ENCODE results near the gene ZNF735. TPM values are rescaled to one million over a fixed set of nuclear protein-coding genes. Genes with fewer than 3 reads are reported as not detected.
"Not testable (repeated sequence)": the region's sequence is repeated elsewhere in the genome, so short reads cannot be mapped to it uniquely, and the experiment has no call there.

Gene ZNF735
- polyA plus RNA-seq, 2 of the 4 experiments (the other 2 are of a cell fraction): not detected

DNA sequence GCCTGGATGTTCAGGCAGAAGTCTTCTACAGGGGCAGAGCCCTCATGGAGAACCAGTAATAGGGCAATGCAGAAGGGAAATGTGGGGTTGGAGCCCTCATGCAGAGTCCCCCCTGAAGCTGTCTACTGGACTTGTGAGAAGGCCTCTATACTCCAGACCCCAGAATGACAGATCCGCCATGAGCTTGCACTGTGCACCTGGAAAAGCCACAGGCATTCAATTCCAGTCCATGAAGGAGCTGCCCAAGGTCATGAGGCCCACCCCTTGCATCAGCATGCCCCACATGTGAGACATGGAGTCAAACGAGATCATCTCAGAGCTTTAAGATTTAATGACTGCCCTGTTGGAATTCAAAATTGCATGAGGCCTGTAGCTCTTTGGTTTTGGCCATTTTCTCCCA is 16.4 kb downstream of the ZNF735 start:
- H3K9me3 ChIP-seq: peaks cover 13% of the 10 kb centered on the region; the same call in 2 of the 3 replicates
- 0% methylated on average over 2 of the region's 2 CpGs for WGBS (ENCODE audit: missing lambda C conversion rate)
- ChIA-PET CTCF (no interaction called here), POLR2A (no interaction called here)
- H3K4me2 ChIP-seq: no peak overlapping the region
- DNase-seq (ENCODE audit: low read depth in 1 of 2, low spot score in 1 of 2) (no peak), FAIRE-seq (no peak), ATAC-seq (no peak)
- TF ChIP-seq FOSL2 (IDR thresholded peaks at IDR 0.05) (no peak), FOSL2 (CRISPR knock-in tag; IDR thresholded peaks at IDR 0.05) (no peak), CBX2 (IDR thresholded peaks at IDR 0.05; ENCODE audit: borderline replicate concordance, low read depth) (no peak), SREBF2 (IDR thresholded peaks at IDR 0.05) (no peak), MAZ (IDR thresholded peaks at IDR 0.05; ENCODE audit: borderline replicate concordance, low read depth, low read length) (no peak), SMC3 (IDR thresholded peaks at IDR 0.05) (no peak), RAD21 (conservative IDR thresholded peaks at IDR 0.05 in 1 of 2, IDR thresholded peaks at IDR 0.05 in 1 of 2) (no peak), ESRRA (IDR thresholded peaks at IDR 0.05; ENCODE audit: borderline replicate concordance, low read length) (no peak), ZC3H11A (IDR thresholded peaks at IDR 0.05) (no peak), ZFP36 (IDR thresholded peaks at IDR 0.05; ENCODE audit: borderline replicate concordance, partially characterized antibody) (no peak), CEBPB (IDR thresholded peaks at IDR 0.05) (no peak), MAFK (IDR thresholded peaks at IDR 0.05; ENCODE audit: partially characterized antibody) (no peak), CHD2 (IDR thresholded peaks at IDR 0.05; ENCODE audit: low read length, partially characterized antibody) (no peak), PHF8 (IDR thresholded peaks at IDR 0.05; ENCODE audit: borderline replicate concordance, low read depth) (no peak), KDM5A (IDR thresholded peaks at IDR 0.05) (no peak)
- TF ChIP-seq, protein P1, sequence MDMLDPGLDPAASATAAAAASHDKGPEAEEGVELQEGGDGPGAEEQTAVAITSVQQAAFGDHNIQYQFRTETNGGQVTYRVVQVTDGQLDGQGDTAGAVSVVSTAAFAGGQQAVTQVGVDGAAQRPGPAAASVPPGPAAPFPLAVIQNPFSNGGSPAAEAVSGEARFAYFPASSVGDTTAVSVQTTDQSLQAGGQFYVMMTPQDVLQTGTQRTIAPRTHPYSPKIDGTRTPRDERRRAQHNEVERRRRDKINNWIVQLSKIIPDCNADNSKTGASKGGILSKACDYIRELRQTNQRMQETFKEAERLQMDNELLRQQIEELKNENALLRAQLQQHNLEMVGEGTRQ (IDR thresholded peaks at IDR 0.05): no peak
- TF ChIP-seq, protein P2, sequence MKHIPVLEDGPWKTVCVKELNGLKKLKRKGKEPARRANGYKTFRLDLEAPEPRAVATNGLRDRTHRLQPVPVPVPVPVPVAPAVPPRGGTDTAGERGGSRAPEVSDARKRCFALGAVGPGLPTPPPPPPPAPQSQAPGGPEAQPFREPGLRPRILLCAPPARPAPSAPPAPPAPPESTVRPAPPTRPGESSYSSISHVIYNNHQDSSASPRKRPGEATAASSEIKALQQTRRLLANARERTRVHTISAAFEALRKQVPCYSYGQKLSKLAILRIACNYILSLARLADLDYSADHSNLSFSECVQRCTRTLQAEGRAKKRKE (CRISPR knock-in tag; IDR thresholded peaks at IDR 0.05; ENCODE audit: low read depth): no peak
- TF ChIP-seq, protein P3, sequence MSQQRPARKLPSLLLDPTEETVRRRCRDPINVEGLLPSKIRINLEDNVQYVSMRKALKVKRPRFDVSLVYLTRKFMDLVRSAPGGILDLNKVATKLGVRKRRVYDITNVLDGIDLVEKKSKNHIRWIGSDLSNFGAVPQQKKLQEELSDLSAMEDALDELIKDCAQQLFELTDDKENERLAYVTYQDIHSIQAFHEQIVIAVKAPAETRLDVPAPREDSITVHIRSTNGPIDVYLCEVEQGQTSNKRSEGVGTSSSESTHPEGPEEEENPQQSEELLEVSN (IDR thresholded peaks at IDR 0.05; ENCODE audit: borderline replicate concordance, low read depth): no peak
- TF ChIP-seq, protein P4, sequence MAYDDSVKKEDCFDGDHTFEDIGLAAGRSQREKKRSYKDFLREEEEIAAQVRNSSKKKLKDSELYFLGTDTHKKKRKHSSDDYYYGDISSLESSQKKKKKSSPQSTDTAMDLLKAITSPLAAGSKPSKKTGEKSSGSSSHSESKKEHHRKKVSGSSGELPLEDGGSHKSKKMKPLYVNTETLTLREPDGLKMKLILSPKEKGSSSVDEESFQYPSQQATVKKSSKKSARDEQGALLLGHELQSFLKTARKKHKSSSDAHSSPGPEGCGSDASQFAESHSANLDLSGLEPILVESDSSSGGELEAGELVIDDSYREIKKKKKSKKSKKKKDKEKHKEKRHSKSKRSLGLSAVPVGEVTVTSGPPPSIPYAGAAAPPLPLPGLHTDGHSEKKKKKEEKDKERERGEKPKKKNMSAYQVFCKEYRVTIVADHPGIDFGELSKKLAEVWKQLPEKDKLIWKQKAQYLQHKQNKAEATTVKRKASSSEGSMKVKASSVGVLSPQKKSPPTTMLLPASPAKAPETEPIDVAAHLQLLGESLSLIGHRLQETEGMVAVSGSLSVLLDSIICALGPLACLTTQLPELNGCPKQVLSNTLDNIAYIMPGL (CRISPR knock-in tag; IDR thresholded peaks at IDR 0.05; ENCODE audit: borderline replicate concordance): no peak
- no peak overlapping the region for H3K27ac ChIP-seq
- no peak overlapping the region for H3K4me3 ChIP-seq
- no peaks in the 10 kb centered on the region for H3K4me1 ChIP-seq

DNA sequence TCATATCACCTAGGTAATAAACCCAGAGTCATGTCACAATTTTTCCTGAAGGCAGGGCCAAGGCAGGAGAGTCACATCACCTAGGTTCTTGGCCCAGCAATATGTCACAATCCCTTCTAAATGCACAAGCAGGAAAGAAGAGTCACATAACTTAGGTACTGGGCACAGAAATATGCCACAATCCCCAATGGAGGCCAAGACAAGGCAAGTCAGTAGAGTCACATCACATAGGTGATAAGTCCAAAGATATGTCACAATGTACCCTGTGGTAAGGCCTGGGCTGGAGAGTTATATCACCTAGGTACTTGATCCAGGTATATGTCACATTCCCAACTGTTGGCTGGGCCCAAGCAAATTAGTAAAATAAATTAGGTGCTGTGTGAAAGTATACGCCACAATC is 21.2 kb downstream of the ZNF735 start, which contains the start of gene ZNF679:
ZNF679 (plus strand) TSS at position 301 of the 400 bp plus-strand sequence. CDS start 20,644 bp downstream, outside the sequence.
- CTCF ChIA-PET; H3K4me1 ChIP-seq; H3K27ac ChIP-seq; POLR2A ChIA-PET; ATAC-seq; DNase-seq (ENCODE audit: low read depth in 1 of 2, low spot score in 1 of 2); FAIRE-seq; H3K4me2 ChIP-seq; H3K4me3 ChIP-seq: not testable (repeated sequence)
- H3K9me3 ChIP-seq: peaks cover 15% of the 10 kb centered on the region; the same call in 1 of the 3 replicates
- 43% methylated on average over 1 of the region's 1 CpG for WGBS (ENCODE audit: missing lambda C conversion rate)

DNA sequence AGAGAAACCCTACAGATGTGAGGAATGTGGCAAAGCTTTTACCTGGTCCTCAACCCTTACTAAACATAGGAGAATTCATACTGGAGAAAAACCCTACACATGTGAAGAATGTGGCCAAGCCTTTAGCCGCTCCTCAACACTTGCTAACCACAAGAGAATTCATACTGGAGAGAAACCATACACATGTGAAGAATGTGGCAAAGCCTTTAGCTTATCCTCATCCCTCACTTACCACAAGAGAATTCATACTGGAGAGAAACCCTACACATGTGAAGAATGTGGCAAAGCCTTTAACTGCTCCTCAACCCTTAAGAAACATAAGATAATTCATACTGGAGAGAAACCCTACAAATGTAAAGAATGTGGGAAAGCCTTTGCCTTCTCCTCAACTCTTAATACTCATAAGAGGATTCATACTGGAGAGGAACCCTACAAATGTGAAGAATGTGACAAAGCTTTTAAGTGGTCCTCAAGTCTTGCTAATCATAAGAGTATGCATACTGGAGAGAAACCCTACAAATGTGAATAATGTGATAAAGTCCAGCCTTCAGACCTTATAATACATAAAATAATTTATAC is 59.4 kb downstream of the ZNF735 start:
- ChIA-PET CTCF (no interaction called here), POLR2A (no interaction called here)
- Histone ChIP-seq H3K9me3 (peaks cover 22% of the 10 kb centered on the region), H3K4me1 (no peaks in the 10 kb centered on the region), H3K4me3 (no peak overlapping the region), H3K27ac (no peak overlapping the region), H3K4me2 (no peak overlapping the region)
- ATAC-seq (no peak), DNase-seq (ENCODE audit: low read depth in 1 of 2, low spot score in 1 of 2) (no peak), FAIRE-seq (no peak)
- 0% methylated on average over 1 of the region's 1 CpG for WGBS (ENCODE audit: missing lambda C conversion rate)
- TF ChIP-seq EP300 (IDR thresholded peaks at IDR 0.05): no peak
- TF ChIP-seq HOXB13 (CRISPR knock-in tag; IDR thresholded peaks at IDR 0.05; ENCODE audit: low read depth): no peak
- no peak for TF ChIP-seq MYC (IDR thresholded peaks at IDR 0.05; ENCODE audit: borderline replicate concordance, low read length)
- TF ChIP-seq TP53 (CRISPR knock-in tag; IDR thresholded peaks at IDR 0.05): no peak
- TF ChIP-seq NR3C1 (IDR thresholded peaks at IDR 0.05): no peak
- no peak for TF ChIP-seq NFE2L2 (conservative IDR thresholded peaks at IDR 0.05; ENCODE audit: low read length)
- TF ChIP-seq, protein P2 (CRISPR knock-in tag; IDR thresholded peaks at IDR 0.05; ENCODE audit: low read depth): no peak
- TF ChIP-seq HOXA7 (CRISPR knock-in tag; IDR thresholded peaks at IDR 0.05): no peak
- TF ChIP-seq RARB (CRISPR knock-in tag; IDR thresholded peaks at IDR 0.05): no peak
- TF ChIP-seq TFCP2L1 (CRISPR knock-in tag; IDR thresholded peaks at IDR 0.05): no peak
- TF ChIP-seq, protein P1 (IDR thresholded peaks at IDR 0.05): no peak
- no peak for TF ChIP-seq SMC3 (IDR thresholded peaks at IDR 0.05)
- TF ChIP-seq CHD2 (IDR thresholded peaks at IDR 0.05; ENCODE audit: low read length, partially characterized antibody): no peak
- no peak for TF ChIP-seq HOXB5 (CRISPR knock-in tag; IDR thresholded peaks at IDR 0.05)

Data from A549 (cell line).